AG04449 (cell line): Measurements from ENCODE around the gene P2RX4.

ENCODE experiments used
- CTCF ChIA-PET: fragments of 350-600 bp; formaldehyde crosslinking; extraction: SDS; loops from one replicate; lab custom pipeline; 2021; ENCODE audit warnings: antibody characterized with exemption; lab: Yijun Ruan, JAX
- POLR2A ChIA-PET: fragments of 400-600, 350-600 bp; formaldehyde crosslinking; extraction: SDS; loops from one replicate; lab custom pipeline; 2020; ENCODE audit warnings: antibody characterized with exemption, inconsistent platforms; lab: Yijun Ruan, JAX
- DNase-seq: peaks from one replicate; pipeline ENCODE4 v3.0.0-alpha.2; 2010; ENCODE audit warnings: low read depth, low spot score
- H3K4me3 ChIP-seq: 2 replicates; pipeline ENCODE4 v1.5.1; 2011; ENCODE audit warnings: low read depth, mild to moderate bottlenecking, control low read depth, low read length
- TF ChIP-seq, protein P1 (sequence below): IDR thresholded peaks from one replicate; pipeline ENCODE4 v1.5.1; 2011; ENCODE audit warnings: mild to moderate bottlenecking, moderate library complexity, low read length, control low read depth, inconsistent platforms; ENCODE audit not compliant: insufficient read depth; ENCODE audit errors: missing control alignments

The P2RX4 gene

DNA sequence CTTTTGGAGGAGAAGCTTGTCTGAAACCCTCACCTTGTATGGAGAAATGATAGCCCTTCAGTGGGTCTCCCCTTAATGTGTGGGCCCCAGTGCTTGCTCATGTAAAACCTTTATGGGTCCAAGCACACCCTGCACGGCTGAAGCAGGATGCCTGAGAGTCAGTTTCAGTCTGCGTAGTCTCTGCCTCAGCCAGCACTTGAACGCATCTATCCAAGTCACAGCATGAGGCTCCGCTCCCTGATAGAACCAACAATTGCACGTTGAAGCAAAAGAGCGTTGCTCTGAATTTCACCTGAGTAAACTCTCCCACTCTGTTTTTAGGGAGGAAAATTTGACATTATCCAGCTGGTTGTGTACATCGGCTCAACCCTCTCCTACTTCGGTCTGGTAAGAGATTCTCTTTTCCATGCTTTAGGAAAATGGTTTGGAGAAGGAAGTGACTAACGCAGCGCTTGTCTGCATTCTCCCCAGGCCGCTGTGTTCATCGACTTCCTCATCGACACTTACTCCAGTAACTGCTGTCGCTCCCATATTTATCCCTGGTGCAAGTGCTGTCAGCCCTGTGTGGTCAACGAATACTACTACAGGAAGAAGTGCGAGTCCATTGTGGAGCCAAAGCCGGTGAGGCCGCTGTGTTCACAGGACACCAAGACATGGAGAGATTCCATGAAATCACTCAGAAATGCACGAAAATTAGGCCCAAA, 33.0 kb upstream of the P2RX4 start:
- ChIA-PET POLR2A (no interaction called here), CTCF (interaction anchor here (1.6 kb wide), 1 partner anchor 12 kb away, joined by 3 read pairs; no protein-coding TSS in a partner anchor)
- H3K4me3 ChIP-seq, result no peak overlapping the region
- TF ChIP-seq, protein P1, sequence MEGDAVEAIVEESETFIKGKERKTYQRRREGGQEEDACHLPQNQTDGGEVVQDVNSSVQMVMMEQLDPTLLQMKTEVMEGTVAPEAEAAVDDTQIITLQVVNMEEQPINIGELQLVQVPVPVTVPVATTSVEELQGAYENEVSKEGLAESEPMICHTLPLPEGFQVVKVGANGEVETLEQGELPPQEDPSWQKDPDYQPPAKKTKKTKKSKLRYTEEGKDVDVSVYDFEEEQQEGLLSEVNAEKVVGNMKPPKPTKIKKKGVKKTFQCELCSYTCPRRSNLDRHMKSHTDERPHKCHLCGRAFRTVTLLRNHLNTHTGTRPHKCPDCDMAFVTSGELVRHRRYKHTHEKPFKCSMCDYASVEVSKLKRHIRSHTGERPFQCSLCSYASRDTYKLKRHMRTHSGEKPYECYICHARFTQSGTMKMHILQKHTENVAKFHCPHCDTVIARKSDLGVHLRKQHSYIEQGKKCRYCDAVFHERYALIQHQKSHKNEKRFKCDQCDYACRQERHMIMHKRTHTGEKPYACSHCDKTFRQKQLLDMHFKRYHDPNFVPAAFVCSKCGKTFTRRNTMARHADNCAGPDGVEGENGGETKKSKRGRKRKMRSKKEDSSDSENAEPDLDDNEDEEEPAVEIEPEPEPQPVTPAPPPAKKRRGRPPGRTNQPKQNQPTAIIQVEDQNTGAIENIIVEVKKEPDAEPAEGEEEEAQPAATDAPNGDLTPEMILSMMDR, result no peak
- DNase-seq, result no peak

DNA sequence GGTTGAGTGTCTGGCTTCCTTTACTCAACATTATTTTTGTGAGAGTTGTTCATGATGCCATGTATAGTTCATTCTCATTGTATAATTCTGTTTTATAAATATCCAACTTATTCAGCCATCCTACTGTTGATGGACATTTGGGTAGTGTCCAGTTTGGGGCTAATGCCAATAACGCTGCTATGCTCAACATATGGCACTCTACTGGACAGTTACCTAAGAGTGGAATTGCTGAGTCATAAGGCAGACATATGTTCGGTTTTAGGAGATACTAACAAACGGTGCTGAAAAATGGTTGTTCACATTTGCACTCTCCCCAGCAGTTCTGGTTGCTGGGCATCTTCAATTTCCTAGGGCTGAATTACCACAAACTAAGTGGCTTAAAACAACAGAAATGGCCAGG, 28.7 kb upstream of the P2RX4 start:
- TF ChIP-seq, protein P1, result no peak
- ChIA-PET CTCF (no interaction called here), POLR2A (no interaction called here)
- DNase-seq, result no peak
- no peak overlapping the region for H3K4me3 ChIP-seq

DNA sequence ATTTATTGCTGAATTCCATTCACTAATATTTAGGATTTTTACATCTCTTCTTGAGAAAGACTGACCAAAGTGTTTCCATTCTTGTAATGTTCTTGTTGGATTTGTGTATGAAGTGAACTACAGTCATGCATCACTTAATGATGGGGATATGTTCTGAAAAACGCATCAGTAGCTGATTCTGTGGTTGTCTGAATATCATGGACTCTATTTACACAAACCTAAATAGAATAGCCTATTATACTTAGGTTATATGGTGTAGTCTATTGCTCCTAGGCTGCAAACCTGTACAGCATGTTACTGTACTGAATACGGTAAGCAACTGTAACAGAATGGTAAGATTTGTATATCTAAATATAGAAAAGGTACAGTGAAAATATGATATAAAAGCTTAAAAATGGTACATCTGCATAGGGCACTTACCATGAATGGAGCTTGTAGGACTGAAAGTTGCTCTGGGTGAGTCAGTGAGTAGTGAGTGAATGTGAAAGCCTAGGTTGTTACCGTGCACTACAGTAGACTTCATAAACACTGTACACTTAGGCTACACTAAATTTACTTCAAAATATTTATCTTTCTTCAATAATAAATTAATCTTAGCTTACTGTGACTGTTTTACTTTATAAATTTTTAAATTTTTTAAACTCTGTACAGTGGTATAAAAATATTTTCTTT, 27.6 kb upstream of the P2RX4 start:
- H3K4me3 ChIP-seq, result no peak overlapping the region
- TF ChIP-seq, protein P1, result no peak
- ChIA-PET POLR2A (no interaction called here), CTCF (no interaction called here)
- DNase-seq, result no peak

DNA sequence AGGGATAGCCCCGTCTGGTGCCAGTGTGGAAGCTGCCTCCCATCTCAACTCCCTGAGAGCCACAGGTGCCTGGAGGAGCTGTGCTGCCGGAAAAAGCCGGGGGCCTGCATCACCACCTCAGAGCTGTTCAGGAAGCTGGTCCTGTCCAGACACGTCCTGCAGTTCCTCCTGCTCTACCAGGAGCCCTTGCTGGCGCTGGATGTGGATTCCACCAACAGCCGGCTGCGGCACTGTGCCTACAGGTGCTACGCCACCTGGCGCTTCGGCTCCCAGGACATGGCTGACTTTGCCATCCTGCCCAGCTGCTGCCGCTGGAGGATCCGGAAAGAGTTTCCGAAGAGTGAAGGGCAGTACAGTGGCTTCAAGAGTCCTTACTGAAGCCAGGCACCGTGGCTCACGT, 25.5 kb upstream of the P2RX4 start:
- ChIA-PET CTCF (no interaction called here), POLR2A (no interaction called here)
- no peak for DNase-seq
- TF ChIP-seq, protein P1, result no peak
- no peak overlapping the region for H3K4me3 ChIP-seq

DNA sequence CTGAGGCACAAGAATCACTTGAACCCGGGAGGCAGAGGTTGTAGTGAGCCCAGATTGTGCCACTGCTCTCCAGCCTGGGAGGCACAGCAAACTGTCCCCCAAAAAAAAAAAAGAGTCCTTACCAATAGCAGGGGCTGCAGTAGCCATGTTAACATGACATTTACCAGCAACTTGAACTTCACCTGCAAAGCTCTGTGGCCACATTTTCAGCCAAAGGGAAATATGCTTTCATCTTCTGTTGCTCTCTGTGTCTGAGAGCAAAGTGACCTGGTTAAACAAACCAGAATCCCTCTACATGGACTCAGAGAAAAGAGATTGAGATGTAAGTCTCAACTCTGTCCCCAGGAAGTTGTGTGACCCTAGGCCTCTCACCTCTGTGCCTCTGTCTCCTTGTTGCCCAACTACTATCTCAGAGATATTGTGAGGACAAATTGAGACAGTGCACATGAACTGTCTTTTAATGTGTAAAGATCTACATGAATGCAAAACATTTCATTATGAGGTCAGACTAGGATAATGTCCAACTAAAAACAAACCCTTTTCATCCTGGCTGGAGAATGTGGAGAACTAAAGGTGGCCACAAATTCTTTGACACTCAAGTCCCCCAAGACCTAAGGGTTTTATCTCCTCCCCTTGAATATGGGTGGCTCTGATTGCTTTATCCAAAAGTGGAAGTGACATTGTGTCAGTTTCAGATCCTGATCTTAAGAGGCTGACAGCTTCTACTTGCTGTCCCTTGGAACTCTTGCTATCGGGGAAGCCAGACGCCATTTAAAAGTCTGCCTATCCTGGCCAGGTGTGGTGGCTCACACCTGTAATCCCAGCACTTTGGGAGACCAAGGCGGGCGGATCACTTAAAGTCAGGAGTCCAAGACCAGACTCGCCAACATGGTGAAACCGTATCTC, 24.7 kb upstream of the P2RX4 start:
- no peak for DNase-seq
- TF ChIP-seq, protein P1, result no peak
- POLR2A ChIA-PET, result no interaction called here
- H3K4me3 ChIP-seq, result no peak overlapping the region
- CTCF ChIA-PET, result no interaction called here

DNA sequence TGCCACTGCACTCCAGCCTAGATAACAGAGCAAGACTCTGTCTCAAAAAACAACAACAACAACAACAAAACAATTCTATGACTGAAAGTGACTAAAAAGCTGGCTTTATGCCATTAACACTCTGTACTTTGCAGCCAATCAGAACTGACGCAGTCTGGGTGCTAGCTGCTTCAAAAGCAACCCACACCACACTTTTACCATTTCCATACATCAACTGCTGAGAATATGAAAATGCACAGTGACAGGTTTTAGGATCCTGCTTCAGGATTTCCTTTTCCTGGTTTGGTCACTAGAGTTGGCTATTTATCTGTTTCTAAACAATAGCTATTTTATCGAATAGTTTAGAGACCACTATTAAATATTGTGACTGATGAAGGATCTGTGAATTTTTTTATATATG, 23.1 kb upstream of the P2RX4 start:
- CTCF ChIA-PET, result no interaction called here
- DNase-seq, result no peak
- H3K4me3 ChIP-seq, result no peak overlapping the region
- TF ChIP-seq, protein P1, result no peak
- POLR2A ChIA-PET, result no interaction called here
